Epithelial cell of prostate (primary cell): ENCODE data around the gene NHERF2.
"Not testable (repeated sequence)": the region's sequence is repeated elsewhere in the genome, so short reads cannot be mapped to it uniquely, and the experiment has no call there.

Experiments used
- DNase-seq: peaks from one replicate; pipeline ENCODE4 v3.0.0-alpha.2; 2011; ENCODE audit warnings: low read depth, low spot score
- H3K27ac ChIP-seq: fragments of 450-650 bp; 2 replicates; pipeline ENCODE4 v1.5.1; 2017; ENCODE audit warnings: mild to moderate bottlenecking

NHERF2 gene

DNA sequence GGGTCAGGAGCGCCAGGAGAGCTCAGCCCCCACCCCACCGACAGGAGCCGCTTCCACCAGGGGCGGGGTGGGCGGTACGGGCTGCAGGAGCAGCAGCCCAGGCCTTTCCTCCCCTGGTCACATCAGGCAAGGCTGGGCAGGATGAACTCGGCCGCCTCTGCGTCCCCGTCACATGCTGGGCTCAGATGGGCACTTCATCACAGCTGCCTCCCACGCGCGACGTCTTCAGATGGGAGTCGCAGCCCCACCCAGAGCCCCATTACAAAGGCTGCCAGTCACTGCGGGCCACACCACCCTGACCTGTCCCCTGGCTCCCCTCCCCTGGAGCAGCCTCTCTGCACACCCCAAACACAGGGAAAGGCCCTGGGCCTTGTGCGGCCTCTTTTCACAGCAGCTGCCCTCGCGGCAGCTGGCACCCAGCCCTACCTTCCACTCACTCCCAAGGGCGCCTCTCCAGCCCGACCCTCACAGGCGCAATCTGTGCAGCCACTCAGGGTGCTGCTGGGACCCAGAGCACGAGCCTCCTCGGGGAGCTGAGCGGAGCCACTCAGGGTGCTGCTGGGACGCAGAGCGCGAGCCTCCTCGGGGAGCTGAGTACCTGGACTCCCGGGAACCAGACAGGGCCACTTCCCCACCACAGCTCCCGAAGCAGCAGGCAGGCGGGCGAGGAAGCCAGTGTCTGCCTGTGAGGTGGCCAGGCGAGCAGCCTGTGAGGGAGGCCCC lies 21.7 kb upstream of the NHERF2 start:
- no peak for DNase-seq
- H3K27ac ChIP-seq: no peak overlapping the region

DNA sequence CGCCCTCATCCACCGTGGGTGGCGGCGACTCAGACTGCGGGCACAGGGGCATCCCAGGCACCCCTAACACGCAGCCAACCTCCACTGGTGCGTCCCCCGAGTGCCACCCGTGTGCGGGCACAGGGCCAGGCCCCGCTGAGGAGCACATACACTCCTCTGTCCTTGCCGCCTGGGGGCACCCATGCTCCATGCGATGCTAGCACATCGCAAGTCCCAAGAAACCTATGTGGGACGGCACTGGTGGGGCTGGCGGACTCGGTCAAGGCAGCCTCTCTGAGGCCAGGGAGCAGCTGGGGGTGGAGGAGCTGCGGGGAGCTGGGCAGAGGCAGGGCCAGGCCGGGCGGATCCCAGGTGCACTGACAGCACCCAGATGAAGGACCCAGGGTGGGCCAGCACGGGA lies 21.1 kb upstream of the NHERF2 start:
- DNase-seq: no peak
- no peak overlapping the region for H3K27ac ChIP-seq

DNA sequence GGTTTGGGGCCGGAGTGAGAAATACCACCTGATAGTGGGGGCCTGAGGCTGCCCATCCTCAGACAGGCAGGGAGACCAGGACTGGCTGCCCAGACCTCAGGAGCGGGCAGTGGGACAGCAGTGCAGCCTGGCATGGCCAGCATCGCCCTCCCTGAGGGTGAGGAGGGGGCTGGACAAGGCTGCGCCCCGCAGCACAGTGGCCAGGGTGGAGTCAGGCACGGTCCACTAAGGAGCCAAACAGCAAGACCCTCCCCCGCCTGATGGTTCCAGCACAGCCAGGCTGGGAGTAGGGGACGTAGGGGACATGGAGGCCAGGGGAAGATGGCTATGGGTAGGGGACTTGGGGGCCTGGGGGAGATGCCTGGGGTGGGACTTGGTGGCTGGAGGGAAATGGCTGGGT lies 20.4 kb upstream of the NHERF2 start:
- peak overlapping the region; percentile 95 for H3K27ac ChIP-seq
- DNase-seq: no peak

- DNase-seq: no peak
- peak overlapping the region; percentile 95 for H3K27ac ChIP-seq
Observed at GRCh38 chr16:2007081-2007836, 19.4 kb upstream of the NHERF2 start.

- peak; percentile 71 for DNase-seq
- peak overlapping the region; percentile 95 for H3K27ac ChIP-seq
Observed at GRCh38 chr16:2008009-2008526, 18.6 kb upstream of the NHERF2 start.

GRCh38 chr16:2008631-2009163 lies 18.0 kb upstream of the NHERF2 start:
- DNase-seq: no peak
- peak overlapping the region; percentile 95 for H3K27ac ChIP-seq

DNA sequence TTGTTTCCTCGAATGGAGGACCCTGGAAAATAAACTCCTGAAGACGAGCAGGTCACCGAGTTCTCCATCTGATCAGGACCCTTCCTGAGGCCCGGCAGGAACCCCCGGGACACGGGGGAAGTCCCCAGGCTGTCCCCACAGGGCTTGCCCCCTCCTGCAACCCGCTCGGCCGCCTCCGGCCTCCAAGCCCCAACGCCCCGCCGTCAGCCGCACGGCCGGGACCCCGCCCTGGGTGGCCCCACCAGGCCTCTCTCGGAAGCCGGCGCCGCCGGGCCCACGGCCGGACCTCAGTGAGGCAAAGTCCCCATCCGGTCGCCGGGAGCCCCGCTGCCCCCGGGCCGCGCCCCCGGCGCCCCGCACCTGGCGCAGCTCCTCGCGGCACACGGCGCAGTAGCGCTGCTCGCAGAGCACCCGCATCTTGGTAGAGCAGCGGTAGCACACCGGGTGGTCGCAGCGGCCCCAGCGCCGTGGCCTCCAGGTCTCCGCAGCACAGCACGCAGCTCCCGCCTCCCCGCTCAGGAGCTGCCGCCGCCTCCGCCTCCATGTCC lies 17.5 kb upstream of the NHERF2 start:
- no peak for DNase-seq

DNA sequence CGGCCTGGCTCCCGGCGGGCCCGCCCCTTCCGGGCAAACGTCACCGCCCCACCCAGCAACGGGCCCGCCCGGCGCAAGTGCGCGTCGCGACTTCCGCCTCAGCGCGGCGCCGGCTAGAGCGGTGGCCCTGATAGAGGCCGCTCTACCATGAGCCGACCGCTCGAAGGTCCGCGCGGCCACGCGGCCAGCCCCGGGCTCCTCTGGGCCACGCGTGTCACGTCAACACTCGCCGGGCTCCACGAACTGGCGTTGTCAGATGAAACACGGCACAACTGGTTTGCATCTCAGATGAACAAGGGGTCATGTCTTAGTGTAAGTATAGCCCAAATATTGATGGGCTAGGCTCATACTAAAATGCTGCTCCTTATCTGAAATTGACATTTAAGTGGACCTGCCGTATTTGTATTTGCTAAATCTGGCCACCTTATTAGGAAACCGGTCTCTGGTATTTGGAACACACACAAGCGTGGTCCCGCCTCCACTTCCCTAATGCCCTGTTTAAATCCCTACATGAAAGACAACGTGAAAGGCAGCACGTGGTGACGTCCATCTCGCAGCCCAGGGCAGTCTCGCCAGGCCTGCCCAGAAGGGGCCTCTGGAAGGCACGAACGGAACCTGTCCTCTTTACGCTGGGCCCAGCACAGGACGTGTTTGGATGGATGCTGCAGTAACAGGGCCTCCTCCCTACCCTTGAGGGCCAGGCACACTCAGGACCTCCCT lies 16.8 kb upstream of the NHERF2 start, which contains the start of gene ZNF598:
ZNF598 (minus strand) TSS at position 31 of the 720 bp plus-strand sequence.
- H3K27ac ChIP-seq: peak within 1 kb of the TSS; percentile 95
- no peak for DNase-seq

More for the DNA sequence above, 17.5 kb upstream of the NHERF2 start:
- H3K27ac ChIP-seq: peak overlapping the region; percentile 95

- not testable (repeated sequence) for H3K27ac ChIP-seq, DNase-seq
Observed at GRCh38 chr16:2011726-2012125, 15.0 kb upstream of the NHERF2 start.

DNA sequence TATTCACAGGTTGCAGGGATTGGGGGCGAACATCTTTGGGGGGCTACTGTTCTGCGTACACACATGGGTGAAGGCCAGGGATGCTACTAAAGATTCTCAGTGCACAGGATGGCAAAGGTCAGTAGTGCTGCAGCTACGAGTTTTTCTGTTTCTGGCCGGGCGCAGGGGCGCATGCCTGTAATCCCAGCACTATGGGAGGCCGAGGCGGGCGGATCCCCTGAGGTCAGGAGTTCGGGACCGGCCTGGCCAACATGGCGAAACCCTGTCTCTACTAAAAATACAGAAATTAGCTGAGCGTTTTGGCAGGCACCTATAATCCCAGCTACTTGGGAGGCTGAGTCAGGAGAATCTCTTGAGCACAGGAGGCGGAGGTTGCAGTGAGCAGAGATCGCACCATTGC lies 13.2 kb upstream of the NHERF2 start:
- H3K27ac ChIP-seq: no peak overlapping the region
- no peak for DNase-seq

GRCh38 chr16:2015117-2015946 lies 11.4 kb upstream of the NHERF2 start:
- DNase-seq: peak; percentile 75

GRCh38 chr16:2015947-2016208 lies 10.8 kb upstream of the NHERF2 start:
- DNase-seq: no peak
- H3K27ac ChIP-seq: peak overlapping the region; percentile 79

More at GRCh38 chr16:2015117-2015946, 11.4 kb upstream of the NHERF2 start:
- peak overlapping the region; percentile 79 for H3K27ac ChIP-seq

- H3K27ac ChIP-seq: peak overlapping the region; percentile 79
- DNase-seq: no peak
Observed at GRCh38 chr16:2016407-2016922, 10.2 kb upstream of the NHERF2 start.

DNA sequence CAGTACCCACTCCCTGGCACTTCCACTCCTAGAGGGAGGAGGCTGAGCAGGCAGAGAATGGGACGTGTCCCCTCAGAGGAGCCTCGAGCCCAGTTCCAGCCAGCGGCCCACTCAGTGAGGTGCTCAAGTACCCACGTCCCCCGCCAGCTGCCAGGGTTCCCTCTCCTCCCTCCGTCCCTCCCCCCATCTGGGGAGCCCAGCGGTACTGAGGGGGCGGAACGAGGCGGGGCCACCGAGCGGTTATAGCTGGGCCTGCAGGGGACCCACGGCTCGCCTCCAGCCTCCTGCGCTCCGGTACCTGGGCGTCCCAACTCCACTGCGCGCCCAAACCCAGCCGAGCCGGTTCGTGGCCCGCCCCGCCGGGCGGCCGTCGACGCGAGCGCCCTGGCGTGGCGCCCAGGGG lies 7.2 kb upstream of the NHERF2 start, which contains the start of gene NPW:
NPW (plus strand) TSS at position 268 of the 403 bp plus-strand sequence.
- H3K27ac ChIP-seq: no peak within 1 kb of the TSS
- no peak for DNase-seq

- no peak for DNase-seq
- no peak overlapping the region for H3K27ac ChIP-seq
Observed at GRCh38 chr16:2019921-2020831, 6.5 kb upstream of the NHERF2 start.

DNA sequence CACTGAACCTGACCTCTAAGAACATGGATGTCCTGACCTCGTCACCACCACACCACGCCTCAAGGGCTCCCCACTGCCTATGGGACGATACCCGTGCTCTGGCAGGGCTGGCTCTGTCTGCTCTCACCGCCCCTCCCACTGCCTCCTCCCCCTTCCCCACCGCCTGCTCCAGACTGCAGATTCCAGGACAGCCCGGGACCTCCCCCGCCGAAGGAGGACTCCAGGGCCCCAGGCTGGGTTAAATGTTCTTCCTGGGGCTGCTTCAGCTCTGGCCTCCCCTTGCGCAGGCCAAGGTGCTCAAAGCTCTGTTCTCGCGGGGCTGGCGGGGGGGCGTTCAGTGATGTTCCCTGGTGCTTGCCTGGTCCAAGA lies 4.0 kb upstream of the NHERF2 start:
- no peak for DNase-seq
- H3K27ac ChIP-seq: no peak overlapping the region

DNA sequence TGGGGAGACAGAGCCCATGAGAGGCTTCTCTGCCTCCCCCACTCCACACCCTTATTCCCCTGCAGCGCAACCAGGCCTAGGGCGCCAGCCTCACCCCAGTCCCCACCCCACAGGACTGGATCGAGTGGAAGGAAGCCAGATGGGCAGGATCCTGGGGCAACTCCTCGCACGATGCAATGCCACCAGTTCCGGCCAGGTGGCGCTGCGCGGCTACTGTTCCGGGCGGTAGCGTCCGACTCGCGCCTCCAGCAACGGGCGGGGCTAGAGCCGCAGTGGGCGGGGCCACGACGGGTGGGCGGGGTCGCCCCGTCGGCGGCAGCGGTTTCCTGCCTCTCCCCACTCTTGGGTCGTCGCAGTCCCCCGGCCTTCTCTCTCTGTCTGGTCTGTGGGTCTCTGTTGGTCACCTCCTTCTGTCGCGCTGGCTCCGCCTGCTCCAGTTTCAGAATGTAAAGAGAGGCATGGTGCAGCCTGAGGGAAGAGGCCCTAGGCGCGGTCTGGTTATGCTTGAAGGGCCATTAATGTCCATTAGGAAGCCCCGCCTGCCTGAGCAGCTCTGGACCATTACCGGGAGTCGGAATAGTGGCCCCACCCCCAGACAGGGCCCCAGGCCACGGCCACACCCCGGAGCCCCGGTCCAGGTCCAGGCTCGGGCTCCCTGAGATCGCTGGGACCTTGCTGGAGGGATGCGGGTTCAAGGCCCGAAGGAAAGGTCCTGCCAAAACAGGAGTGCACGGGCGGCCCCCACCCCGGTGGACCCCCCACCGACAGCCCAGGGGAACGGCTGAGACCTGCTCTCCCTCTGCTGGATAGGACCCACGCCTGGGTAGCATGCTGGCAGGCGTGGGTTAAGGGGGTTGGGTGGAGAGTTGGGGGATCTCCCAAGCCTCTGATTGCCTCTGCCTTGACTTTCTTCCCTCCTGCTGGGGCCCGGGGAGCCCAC lies 3.3 kb upstream of the NHERF2 start:
- no peak overlapping the region for H3K27ac ChIP-seq
- no peak for DNase-seq
